ENCODE measurements around the gene CASZ1.
A peak's percentile ranks its signal among the peaks of the same experiment; 100 is the strongest.

GRCh38 chr1:10692401-10693021, 103.9 kb downstream of the CASZ1 start:
- TF ChIP-seq, protein P1, sequence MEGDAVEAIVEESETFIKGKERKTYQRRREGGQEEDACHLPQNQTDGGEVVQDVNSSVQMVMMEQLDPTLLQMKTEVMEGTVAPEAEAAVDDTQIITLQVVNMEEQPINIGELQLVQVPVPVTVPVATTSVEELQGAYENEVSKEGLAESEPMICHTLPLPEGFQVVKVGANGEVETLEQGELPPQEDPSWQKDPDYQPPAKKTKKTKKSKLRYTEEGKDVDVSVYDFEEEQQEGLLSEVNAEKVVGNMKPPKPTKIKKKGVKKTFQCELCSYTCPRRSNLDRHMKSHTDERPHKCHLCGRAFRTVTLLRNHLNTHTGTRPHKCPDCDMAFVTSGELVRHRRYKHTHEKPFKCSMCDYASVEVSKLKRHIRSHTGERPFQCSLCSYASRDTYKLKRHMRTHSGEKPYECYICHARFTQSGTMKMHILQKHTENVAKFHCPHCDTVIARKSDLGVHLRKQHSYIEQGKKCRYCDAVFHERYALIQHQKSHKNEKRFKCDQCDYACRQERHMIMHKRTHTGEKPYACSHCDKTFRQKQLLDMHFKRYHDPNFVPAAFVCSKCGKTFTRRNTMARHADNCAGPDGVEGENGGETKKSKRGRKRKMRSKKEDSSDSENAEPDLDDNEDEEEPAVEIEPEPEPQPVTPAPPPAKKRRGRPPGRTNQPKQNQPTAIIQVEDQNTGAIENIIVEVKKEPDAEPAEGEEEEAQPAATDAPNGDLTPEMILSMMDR (IDR thresholded peaks at IDR 0.05; ENCODE audit: poor library complexity): peak; percentile 35
- no peak for TF ChIP-seq EZH2phosphoT487 (IDR thresholded peaks at IDR 0.05; ENCODE audit: low read depth, severe bottlenecking, unreplicated experiment)

Measured in hepatocyte (in vitro differentiated cells).